HG02763 (cell line): ENCODE measurements around the gene SCG2.

Experiments
- ATAC-seq: cut with Tn5 transposase; IDR thresholded peaks from one replicate; pipeline ENCODE4 v1.9.1; 2021; ENCODE audit warnings: mild to moderate bottlenecking, moderate library complexity; ENCODE audit not compliant: unreplicated experiment

Gene SCG2

DNA sequence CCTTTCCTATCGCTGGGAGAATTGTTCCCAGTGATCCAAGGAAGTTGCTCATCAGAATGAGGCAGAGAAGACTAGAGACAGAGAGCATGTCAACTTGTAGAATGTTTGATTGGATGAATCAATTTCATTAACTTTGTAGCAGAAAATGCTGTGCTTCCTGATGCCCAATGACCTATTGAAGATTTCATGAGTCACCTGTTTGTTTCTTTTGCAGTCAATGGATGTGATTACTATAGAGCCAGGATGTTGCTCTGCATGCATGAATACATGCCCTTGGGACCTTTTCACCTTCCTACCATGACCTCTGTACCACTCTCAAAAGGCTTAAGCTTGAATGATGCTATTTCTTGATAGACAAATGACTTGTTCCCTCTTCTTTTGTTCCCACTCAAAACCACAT, 23.3 kb downstream of the SCG2 start:
- no peak for ATAC-seq

- no peak for ATAC-seq
Observed at GRCh38 chr2:223576873-223577272, 25.3 kb downstream of the SCG2 start.

GRCh38 chr2:223570784-223571183, 31.4 kb downstream of the SCG2 start:
- ATAC-seq: no peak

GRCh38 chr2:223566396-223566795, 35.8 kb downstream of the SCG2 start:
- ATAC-seq: no peak

- ATAC-seq: no peak
Observed at GRCh38 chr2:223563462-223563861, 38.7 kb downstream of the SCG2 start.

DNA sequence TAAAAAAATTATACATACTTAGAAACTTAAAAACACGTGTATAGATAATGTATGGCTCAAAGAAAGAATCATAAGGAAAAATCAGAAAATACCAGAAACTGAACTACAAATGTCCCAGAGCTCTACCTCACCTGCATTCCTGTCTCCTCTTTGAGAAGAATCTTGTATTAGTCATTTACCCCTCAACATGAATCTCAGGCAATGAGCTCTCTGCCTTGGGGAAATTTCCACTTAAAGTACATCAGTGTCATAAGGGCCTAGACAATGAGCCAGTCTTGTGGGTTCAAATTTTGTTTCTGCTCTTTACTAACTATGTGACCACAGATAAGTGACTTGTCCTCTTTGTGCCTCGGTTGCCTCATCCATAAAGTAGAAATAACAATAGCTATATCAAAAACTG, 40.1 kb downstream of the SCG2 start:
- ATAC-seq: no peak

- no peak for ATAC-seq
Observed at GRCh38 chr2:223560749-223561435, 41.3 kb downstream of the SCG2 start.

DNA sequence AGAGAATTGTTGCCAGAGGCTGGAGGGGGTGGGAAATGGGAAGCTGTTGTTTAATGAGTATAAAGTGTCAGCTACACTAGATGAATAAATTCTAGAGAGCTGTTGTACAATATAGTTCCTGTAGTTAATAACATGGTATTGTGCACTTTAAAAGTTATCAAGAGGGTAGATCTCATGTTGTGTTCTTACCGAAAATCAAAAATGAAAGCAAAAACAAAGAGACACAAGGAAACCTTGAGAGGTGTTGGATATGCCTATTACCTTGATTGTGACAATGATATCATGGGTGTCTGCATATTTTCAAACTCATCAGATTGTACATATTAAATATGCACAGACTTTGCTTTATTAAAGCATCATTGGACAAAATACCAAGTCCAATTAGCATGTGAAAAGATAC, 43.2 kb downstream of the SCG2 start:
- no peak for ATAC-seq

- ATAC-seq: no peak
Observed at GRCh38 chr2:223554923-223555322, 47.2 kb downstream of the SCG2 start.

DNA sequence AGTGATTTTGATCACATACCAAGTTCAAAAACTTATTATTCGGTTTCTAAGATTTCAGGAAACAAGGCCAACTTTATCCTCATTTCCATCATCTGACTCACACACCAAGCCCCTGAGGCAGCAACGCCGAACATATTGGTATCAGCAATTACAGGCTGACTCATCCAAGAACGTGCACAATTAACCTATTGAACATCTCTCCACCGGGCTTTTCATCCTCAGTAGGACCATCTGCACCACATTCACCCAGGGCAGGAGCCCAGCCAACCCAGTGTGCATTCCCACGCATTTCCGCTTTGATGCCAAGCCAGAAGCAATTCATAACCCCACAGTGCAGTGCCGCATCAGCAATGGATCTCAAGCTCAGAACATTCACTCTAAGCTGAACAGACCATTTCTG, 52.9 kb downstream of the SCG2 start:
- ATAC-seq: no peak

DNA sequence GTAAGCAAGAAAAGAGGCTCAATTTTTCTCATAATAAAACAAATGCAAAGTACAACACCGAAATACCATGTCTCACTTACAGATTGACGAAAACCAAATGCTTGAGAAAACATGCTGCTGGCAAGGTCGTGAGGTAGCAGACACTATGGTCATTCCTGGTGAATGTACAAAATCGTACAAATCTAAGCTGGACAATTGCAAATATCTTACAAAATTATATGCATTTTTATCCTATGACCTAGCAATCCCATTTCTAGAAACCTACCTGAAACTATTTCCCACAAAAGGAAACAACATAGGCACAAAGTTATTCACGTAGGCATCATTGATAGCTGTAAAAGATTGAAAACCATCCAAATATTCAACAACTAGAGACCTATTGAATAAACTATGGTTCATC, 54.0 kb downstream of the SCG2 start:
- no peak for ATAC-seq
